PC-9 (cell line): Measurements from ENCODE around the gene APBA2. TPM values are rescaled to one million over a fixed set of nuclear protein-coding genes. Genes with fewer than 3 reads are reported as not detected.

Source experiments
- BruUV-seq: library from RNA; stranded (reverse); fragments of 400-500 nt; replicated peaks from 2 replicates; lab custom pipeline; 2021; lab: Mats Ljungman, UMichigan
- CTCF ChIA-PET: fragments of 300-600 bp; sonication (Branson Sonifier 250); formaldehyde crosslinking; loops from one replicate; lab custom pipeline; 2022; ENCODE audit warnings: antibody characterized with exemption; lab: Charles Lee
- POLR2A ChIA-PET: fragments of 300-600 bp; sonication (Branson Sonifier 250); formaldehyde crosslinking; loops from one replicate; lab custom pipeline; 2022; ENCODE audit warnings: antibody characterized with exemption; ENCODE audit not compliant: unreplicated experiment; lab: Charles Lee
- DNase-seq, 2 experiments: peaks; one replicate each; pipeline versions ENCODE4 v3.0.0 to v3.0.0-alpha.2; 2015 to 2022; ENCODE audit warnings: mixed read lengths in 1 of 2
- H2AFZ ChIP-seq: fragments of 200-600 bp; sonication (generic); 2 replicates; pipeline ENCODE4 v1.8.1; 2017; ENCODE audit warnings: antibody characterized with exemption
- H3F3A ChIP-seq: fragments of 200-600 bp; sonication (generic); 2 replicates; pipeline ENCODE4 v1.8.1; 2017; ENCODE audit warnings: antibody characterized with exemption, mild to moderate bottlenecking, low read depth; ENCODE audit not compliant: insufficient read depth
- H3K27ac ChIP-seq: fragments of 200-600 bp; sonication (generic); 2 replicates; pipeline ENCODE4 v1.6.1; 2016; ENCODE audit warnings: mixed run types
- H3K27me3 ChIP-seq: fragments of 200-600 bp; sonication (generic); 2 replicates; pipeline ENCODE4 v1.6.1; 2016; ENCODE audit warnings: low read depth, mixed run types; ENCODE audit not compliant: insufficient read depth
- H3K36me3 ChIP-seq: fragments of 200-600 bp; sonication (generic); 2 replicates; pipeline ENCODE4 v1.6.1; 2016; ENCODE audit warnings: low read depth, mixed run types
- H3K4me1 ChIP-seq: fragments of 200-600 bp; sonication (generic); replicated peaks from 2 replicates; pipeline ENCODE4 v1.6.1; 2016; ENCODE audit warnings: mixed run types; ENCODE audit not compliant: insufficient read depth
- H3K4me2 ChIP-seq: fragments of 200-600 bp; sonication (generic); 2 replicates; pipeline ENCODE4 v1.6.1; 2017; ENCODE audit warnings: mixed run types
- H3K4me3 ChIP-seq: fragments of 200-600 bp; sonication (generic); 2 replicates; pipeline ENCODE4 v1.6.1; 2016; ENCODE audit warnings: mixed run types
- H3K79me2 ChIP-seq: fragments of 200-600 bp; sonication (generic); 2 replicates; pipeline ENCODE4 v1.6.1; 2017; ENCODE audit warnings: low read depth, mixed run types
- H3K9me2 ChIP-seq: fragments of 200-600 bp; sonication (generic); 2 replicates; pipeline ENCODE4 v1.8.1; 2017; ENCODE audit warnings: mild to moderate bottlenecking; ENCODE audit not compliant: insufficient read depth
- H3K9me3 ChIP-seq: fragments of 200-600 bp; sonication (generic); 2 replicates; pipeline ENCODE4 v1.8.1; 2016; ENCODE audit warnings: low read depth; ENCODE audit not compliant: insufficient read depth
- H4K20me1 ChIP-seq: fragments of 200-600 bp; sonication (generic); 2 replicates; pipeline ENCODE4 v1.8.1; 2017; ENCODE audit not compliant: insufficient read depth
- EZH2 ChIP-seq: fragments of 200-600 bp; sonication (generic); IDR thresholded peaks from 2 replicates; pipeline ENCODE4 v1.8.0; 2017; ENCODE audit warnings: antibody characterized with exemption, low read depth
- intact Hi-C: fragments of 100-400 bp; cut with micrococcal nuclease; formaldehyde crosslinking; loops from one replicate; pipeline ENCODE4 v1.10.0; 2022; ENCODE audit not compliant: unreplicated experiment
- total RNA-seq: library from RNA; stranded (reverse); gene quantifications from 2 replicates; pipeline ENCODE4 v1.2.3, GENCODE V29; 2021
- TF ChIP-seq, protein P1 (sequence below): fragments of 200-600 bp; sonication (generic); conservative IDR thresholded peaks from 2 replicates; pipeline ENCODE4 v1.6.1; 2017; ENCODE audit warnings: mixed run types, antibody characterized with exemption, mild to moderate bottlenecking, moderate library complexity

APBA2 gene
- total RNA-seq, 1 experiment from 2014 or later = not detected

DNA sequence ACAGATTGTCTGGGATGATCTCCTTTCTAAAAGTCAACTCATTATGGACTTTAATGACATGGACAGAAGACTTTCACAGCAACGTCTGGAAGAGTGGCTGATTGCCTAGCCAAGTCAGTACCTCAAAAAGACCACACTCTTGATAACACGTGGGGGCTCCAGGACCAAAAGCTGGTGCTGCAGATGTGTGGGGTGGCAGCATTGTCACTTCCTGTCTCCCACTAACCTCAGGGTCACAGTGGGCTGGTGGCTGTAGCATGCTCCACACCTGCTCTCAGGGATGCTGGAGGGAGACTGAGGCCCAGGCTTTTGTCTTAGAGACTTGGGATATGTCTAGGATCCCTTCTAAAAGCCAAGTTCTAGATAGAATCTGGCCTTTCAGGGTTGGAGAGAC is 118.1 kb downstream of the APBA2 start:
- no peak overlapping the region for H3K4me2 ChIP-seq
- TF ChIP-seq, protein P1, sequence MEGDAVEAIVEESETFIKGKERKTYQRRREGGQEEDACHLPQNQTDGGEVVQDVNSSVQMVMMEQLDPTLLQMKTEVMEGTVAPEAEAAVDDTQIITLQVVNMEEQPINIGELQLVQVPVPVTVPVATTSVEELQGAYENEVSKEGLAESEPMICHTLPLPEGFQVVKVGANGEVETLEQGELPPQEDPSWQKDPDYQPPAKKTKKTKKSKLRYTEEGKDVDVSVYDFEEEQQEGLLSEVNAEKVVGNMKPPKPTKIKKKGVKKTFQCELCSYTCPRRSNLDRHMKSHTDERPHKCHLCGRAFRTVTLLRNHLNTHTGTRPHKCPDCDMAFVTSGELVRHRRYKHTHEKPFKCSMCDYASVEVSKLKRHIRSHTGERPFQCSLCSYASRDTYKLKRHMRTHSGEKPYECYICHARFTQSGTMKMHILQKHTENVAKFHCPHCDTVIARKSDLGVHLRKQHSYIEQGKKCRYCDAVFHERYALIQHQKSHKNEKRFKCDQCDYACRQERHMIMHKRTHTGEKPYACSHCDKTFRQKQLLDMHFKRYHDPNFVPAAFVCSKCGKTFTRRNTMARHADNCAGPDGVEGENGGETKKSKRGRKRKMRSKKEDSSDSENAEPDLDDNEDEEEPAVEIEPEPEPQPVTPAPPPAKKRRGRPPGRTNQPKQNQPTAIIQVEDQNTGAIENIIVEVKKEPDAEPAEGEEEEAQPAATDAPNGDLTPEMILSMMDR = no peak
- no peak for TF ChIP-seq EZH2
- H3K4me3 ChIP-seq = no peak overlapping the region
- no peak overlapping the region for H2AFZ ChIP-seq
- intact Hi-C loops = no loop called here
- H3K79me2 ChIP-seq = no peaks in the 10 kb centered on the region
- H3K9me3 ChIP-seq = no peaks in the 10 kb centered on the region
- H3K4me1 ChIP-seq = no peaks in the 10 kb centered on the region
- no peaks in the 10 kb centered on the region for H3F3A ChIP-seq
- CTCF ChIA-PET = no interaction called here
- no peak overlapping the region for H3K27ac ChIP-seq
- POLR2A ChIA-PET = no interaction called here
- H3K27me3 ChIP-seq = peaks cover 40% of the 10 kb centered on the region; the same call in 1 of the 2 replicates
- no peaks in the 10 kb centered on the region for H4K20me1 ChIP-seq
- H3K36me3 ChIP-seq = no peaks in the 10 kb centered on the region
- no peak for DNase-seq
- H3K9me2 ChIP-seq = no peaks in the 10 kb centered on the region
- no TSS peak for BruUV-seq

DNA sequence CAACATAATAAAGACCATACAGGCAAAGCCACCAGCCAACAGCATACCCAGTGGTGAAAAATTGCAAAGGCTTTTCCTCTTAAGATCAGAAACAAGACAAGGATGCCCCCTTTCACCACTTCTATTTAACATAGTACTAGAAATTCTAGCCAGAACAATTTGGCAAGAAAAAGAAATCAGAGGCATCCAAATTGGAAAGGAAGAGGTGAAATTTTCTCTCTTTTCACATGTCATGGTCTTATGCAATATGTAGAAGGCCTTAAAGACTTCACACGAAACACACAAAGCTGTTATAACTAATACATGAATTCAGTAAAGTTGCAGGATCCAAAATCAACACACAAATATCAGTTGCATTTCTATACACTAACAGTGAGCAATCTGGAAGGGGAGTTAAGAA is 120.2 kb downstream of the APBA2 start:
- H3K79me2 ChIP-seq = no peaks in the 10 kb centered on the region
- H3K9me2 ChIP-seq = no peaks in the 10 kb centered on the region
- H3K4me1 ChIP-seq = no peaks in the 10 kb centered on the region
- no peaks in the 10 kb centered on the region for H3K9me3 ChIP-seq
- no TSS peak for BruUV-seq
- no peak overlapping the region for H3K4me2 ChIP-seq
- DNase-seq = no peak
- H3K36me3 ChIP-seq = no peaks in the 10 kb centered on the region
- TF ChIP-seq, protein P1 = no peak
- TF ChIP-seq EZH2 = no peak
- ChIA-PET CTCF (interaction anchor here (0.6 kb wide), 1 partner anchor 105 kb away, joined by 3 read pairs; no protein-coding TSS in a partner anchor), POLR2A (no interaction called here)
- no peaks in the 10 kb centered on the region for H3F3A ChIP-seq
- no peak overlapping the region for H3K4me3 ChIP-seq
- H3K27me3 ChIP-seq = peaks cover 47% of the 10 kb centered on the region; the same call in 1 of the 2 replicates
- intact Hi-C loops = no loop called here
- no peak overlapping the region for H3K27ac ChIP-seq
- H4K20me1 ChIP-seq = no peaks in the 10 kb centered on the region
- no peak overlapping the region for H2AFZ ChIP-seq

- CTCF ChIA-PET = no interaction called here
These were observed 123.1 kb downstream of the APBA2 start for GRCh38 chr15:29008846-29009245.

More at GRCh38 chr15:29008846-29009245, 123.1 kb downstream of the APBA2 start:
- Histone ChIP-seq H4K20me1 (no peaks in the 10 kb centered on the region), H3K27ac (no peak overlapping the region), H3K4me1 (no peaks in the 10 kb centered on the region), H2AFZ (no peak overlapping the region), H3K4me2 (no peak overlapping the region), H3K4me3 (no peak overlapping the region), H3K9me2 (no peaks in the 10 kb centered on the region), H3K36me3 (no peaks in the 10 kb centered on the region), H3K9me3 (no peaks in the 10 kb centered on the region), H3F3A (no peaks in the 10 kb centered on the region), H3K79me2 (no peaks in the 10 kb centered on the region), H3K27me3 (peaks cover 40% of the 10 kb centered on the region)
- no TSS peak for BruUV-seq
- no peak for DNase-seq
- TF ChIP-seq EZH2 = no peak
- TF ChIP-seq, protein P1 = no peak
- intact Hi-C loops = no loop called here
- POLR2A ChIA-PET = no interaction called here
